Natural killer cell treated with Interleukin-12 subunit alpha and Interleukin-12 subunit beta and Interleukin-15 and Interleukin-18, amount 100 ng/mL, for 72 hours (primary cell): ENCODE results near the gene KDM7A. TPM values are rescaled to one million over a fixed set of nuclear protein-coding genes. Genes with fewer than 3 reads are reported as not detected.

ENCODE experiments used
- ATAC-seq, 2 donors: fragments of 150-1000 bp; cut with Tn5 transposase in 1 of 2; sonication (Bioruptor Pico), chemical (Tn5 transposase) in 1 of 2; 2 replicates each; pipeline ENCODE4 v1.10.0; 2021
- DNase-seq: peaks from one replicate; pipeline ENCODE4 v3.0.0; 2022; ENCODE audit warnings: low spot score
- H3K27ac Mint-ChIP-seq, 2 donors: 1 replicate in 1 of 2; 2 replicates in 1 of 2; pipeline ENCODE4 v1.8.0; 2022; ENCODE audit warnings: mixed read lengths in 2 of 2, mild to moderate bottlenecking in 1 of 2, moderate library complexity in 1 of 2
- H3K27me3 Mint-ChIP-seq, 2 donors: 1 replicate in 1 of 2; 2 replicates in 1 of 2; pipeline ENCODE4 v1.8.0; 2022; ENCODE audit warnings: mixed read lengths in 2 of 2
- H3K36me3 Mint-ChIP-seq: one replicate; pipeline ENCODE4 v1.8.0; 2022; ENCODE audit warnings: mixed read lengths
- H3K4me1 Mint-ChIP-seq, 2 donors: 1 replicate in 1 of 2; 2 replicates in 1 of 2; pipeline ENCODE4 v1.8.0; 2022; ENCODE audit warnings: low read depth in 2 of 2, mixed read lengths in 2 of 2, mild to moderate bottlenecking in 1 of 2
- H3K4me3 Mint-ChIP-seq: one replicate; pipeline ENCODE4 v1.8.0; 2022; ENCODE audit warnings: mixed read lengths
- H3K9me3 Mint-ChIP-seq: 2 replicates; pipeline ENCODE4 v1.8.0; 2022; ENCODE audit warnings: mixed read lengths
- total RNA-seq, 2 donors: library from RNA; stranded (reverse); gene quantifications; one replicate each; pipeline ENCODE4 v1.2.3, GENCODE V29; 2022

Gene KDM7A
- total RNA-seq, 2 donors from 2014 or later: 12.6 to 14.5 TPM

DNA sequence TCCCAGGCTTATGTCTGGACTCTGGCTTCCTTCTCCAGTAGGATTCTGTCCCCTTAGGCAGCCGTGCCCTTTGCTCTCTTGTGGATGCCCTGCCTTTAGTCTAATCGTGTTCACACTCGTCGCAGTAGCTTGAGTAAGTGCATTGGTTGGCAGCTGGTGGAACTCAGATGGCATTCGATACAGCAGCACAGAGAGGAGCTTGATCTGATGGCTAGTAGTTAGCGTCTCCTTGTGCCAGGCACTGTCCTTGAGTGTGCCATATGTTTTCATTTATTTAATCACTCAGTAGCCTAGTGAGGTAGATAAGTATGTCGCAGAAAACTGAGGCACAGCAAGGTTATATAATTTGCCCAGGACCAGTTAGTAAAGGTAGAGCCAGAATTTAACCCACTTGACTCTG lies 95.9 kb downstream of the KDM7A start:
- no peak for DNase-seq
- H3K27me3 Mint-ChIP-seq: peaks cover 0 to 6% of the 10 kb centered on the region in 2 donors
- no peak for ATAC-seq
- H3K9me3 Mint-ChIP-seq: no peaks in the 10 kb centered on the region
- H3K4me1 Mint-ChIP-seq: peaks cover 24 to 25% of the 10 kb centered on the region in 2 donors
- no peaks in the 10 kb centered on the region for H3K36me3 Mint-ChIP-seq
- H3K4me3 Mint-ChIP-seq: no peak overlapping the region
- H3K27ac Mint-ChIP-seq: no peak overlapping the region

DNA sequence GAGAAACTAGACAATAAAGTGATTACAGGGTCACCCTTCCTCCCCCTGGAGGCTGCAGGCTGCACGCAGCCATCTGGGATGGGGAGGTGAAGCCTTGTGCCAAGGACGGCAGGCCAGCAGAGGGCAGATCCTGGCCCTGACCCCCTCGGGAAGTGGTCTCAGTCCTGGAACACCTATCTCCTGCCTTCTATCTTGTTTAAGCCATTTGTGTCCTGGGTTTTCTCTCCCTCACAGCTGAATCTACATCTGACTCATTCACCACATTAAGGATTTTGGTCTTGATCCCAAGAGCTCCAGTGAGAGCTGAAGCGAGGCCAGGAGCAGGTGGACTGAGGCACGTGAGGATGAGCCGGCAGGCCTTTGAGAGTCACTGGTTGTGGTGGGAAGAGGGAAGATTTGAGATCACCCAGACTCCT lies 97.7 kb downstream of the KDM7A start:
- Mint-ChIP-seq H3K27me3 (peaks cover 0 to 8% of the 10 kb centered on the region in 2 donors), H3K4me1 (peaks cover 13 to 15% of the 10 kb centered on the region in 2 donors), H3K27ac (no peak overlapping the region), H3K36me3 (no peaks in the 10 kb centered on the region), H3K4me3 (no peak overlapping the region), H3K9me3 (no peaks in the 10 kb centered on the region)
- DNase-seq (no peak), ATAC-seq (no peak)

GRCh38 chr7:140078392-140078791 lies 98.4 kb downstream of the KDM7A start:
- H3K27ac Mint-ChIP-seq: no peak overlapping the region

GRCh38 chr7:140074780-140075179 lies 102.0 kb downstream of the KDM7A start:
- H3K36me3 Mint-ChIP-seq: no peaks in the 10 kb centered on the region
- peaks cover 5 to 10% of the 10 kb centered on the region in 2 donors for H3K27me3 Mint-ChIP-seq
- ATAC-seq (no peak), DNase-seq (no peak)
- H3K4me3 Mint-ChIP-seq: no peak overlapping the region
- H3K27ac Mint-ChIP-seq: no peak overlapping the region
- H3K9me3 Mint-ChIP-seq: no peaks in the 10 kb centered on the region
- peaks cover 0 to 3% of the 10 kb centered on the region in 2 donors for H3K4me1 Mint-ChIP-seq

More at GRCh38 chr7:140078392-140078791, 98.4 kb downstream of the KDM7A start:
- no peaks in the 10 kb centered on the region for H3K9me3 Mint-ChIP-seq
- no peaks in the 10 kb centered on the region for H3K36me3 Mint-ChIP-seq
- no peak overlapping the region for H3K4me3 Mint-ChIP-seq
- ATAC-seq (no peak), DNase-seq (no peak)
- peaks cover 6 to 8% of the 10 kb centered on the region in 2 donors for H3K4me1 Mint-ChIP-seq
- peaks cover 3 to 11% of the 10 kb centered on the region in 2 donors for H3K27me3 Mint-ChIP-seq

DNA sequence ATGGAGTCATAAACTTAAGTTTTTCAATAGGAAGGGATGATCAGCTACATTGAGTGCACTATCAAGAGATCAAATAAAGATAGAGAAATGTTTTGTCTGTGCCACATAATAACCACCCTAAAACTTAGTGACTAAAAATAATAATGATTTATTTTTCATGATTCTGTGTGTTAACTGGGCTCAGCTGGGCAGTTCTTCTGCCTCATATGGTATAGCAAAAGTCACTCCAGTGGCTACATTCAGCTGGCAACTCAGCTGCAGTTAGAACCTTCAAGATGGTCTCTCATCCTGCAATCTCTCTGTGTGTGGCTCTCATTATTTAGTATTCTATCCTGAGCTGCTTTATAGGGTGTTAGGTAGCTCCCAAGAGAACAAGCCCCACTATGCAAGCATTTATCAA lies 106.2 kb downstream of the KDM7A start:
- no peak overlapping the region for H3K4me3 Mint-ChIP-seq
- H3K9me3 Mint-ChIP-seq: peaks cover 14% of the 10 kb centered on the region
- H3K27ac Mint-ChIP-seq: no peak overlapping the region
- ATAC-seq (no peak), DNase-seq (no peak)
- H3K4me1 Mint-ChIP-seq: no peaks in the 10 kb centered on the region
- peaks cover 5 to 8% of the 10 kb centered on the region in 2 donors for H3K27me3 Mint-ChIP-seq
- H3K36me3 Mint-ChIP-seq: peaks cover 29% of the 10 kb centered on the region

DNA sequence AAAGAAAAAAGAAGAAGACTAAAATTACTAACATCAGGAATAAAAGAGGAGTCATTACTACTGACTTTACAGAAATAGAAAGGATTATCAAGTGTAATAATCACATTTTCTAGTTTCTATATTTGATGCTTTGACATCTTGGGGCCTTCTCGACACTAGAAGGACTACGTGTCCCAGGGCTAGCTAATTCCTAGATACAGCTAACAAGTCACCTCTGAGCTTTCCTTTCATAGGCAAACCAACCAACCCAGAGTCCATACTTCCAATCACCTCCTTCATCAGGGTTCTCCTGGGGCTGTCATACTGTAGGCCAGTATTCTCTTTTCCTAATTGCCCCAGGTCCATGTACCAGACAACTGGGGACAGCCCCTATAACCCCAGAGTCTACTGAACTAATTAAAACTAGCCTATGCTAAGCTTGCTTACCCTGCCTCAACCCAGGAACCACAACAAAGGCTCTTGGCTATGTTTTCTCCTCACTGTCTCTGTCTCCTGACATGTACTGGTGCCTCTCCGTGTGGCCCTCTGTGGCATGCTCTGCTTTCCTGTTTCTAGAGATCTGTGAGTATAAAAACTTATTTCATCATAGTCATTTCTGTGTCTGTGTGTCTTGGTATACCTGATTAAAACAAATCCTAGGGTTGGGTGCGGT lies 107.4 kb downstream of the KDM7A start:
- H3K4me1 Mint-ChIP-seq: no peaks in the 10 kb centered on the region
- no peak overlapping the region for H3K27ac Mint-ChIP-seq
- peaks cover 14% of the 10 kb centered on the region for H3K9me3 Mint-ChIP-seq
- H3K27me3 Mint-ChIP-seq: peaks cover 5 to 8% of the 10 kb centered on the region in 2 donors
- DNase-seq (no peak), ATAC-seq (no peak)
- no peak overlapping the region for H3K4me3 Mint-ChIP-seq
- peaks cover 30% of the 10 kb centered on the region for H3K36me3 Mint-ChIP-seq

GRCh38 chr7:140068033-140068432 lies 108.8 kb downstream of the KDM7A start:
- Mint-ChIP-seq H3K27me3 (peaks cover 0 to 3% of the 10 kb centered on the region in 2 donors), H3K27ac (no peak overlapping the region), H3K9me3 (peaks cover 14% of the 10 kb centered on the region), H3K4me3 (no peak overlapping the region), H3K36me3 (peaks cover 30% of the 10 kb centered on the region), H3K4me1 (peaks cover 5 to 6% of the 10 kb centered on the region in 2 donors)
- ATAC-seq (no peak), DNase-seq (no peak)

DNA sequence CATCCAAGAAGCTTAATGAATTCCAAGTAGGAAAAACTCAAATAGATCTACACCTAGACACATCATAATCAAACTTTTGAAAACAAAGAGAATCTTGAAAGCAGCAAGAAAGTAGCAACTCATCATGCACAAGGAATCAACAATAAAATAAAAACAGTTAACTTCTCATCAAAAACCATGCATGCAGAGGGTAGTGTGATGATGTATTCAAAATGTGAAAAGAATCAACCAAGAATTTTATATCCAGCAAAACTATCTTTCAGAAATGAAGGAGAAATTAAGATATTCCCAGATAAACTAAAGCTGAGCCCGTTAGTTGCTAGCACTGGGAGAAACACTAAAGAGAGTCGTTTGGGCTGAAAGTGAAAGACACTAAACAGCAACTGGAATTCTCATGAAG lies 109.7 kb downstream of the KDM7A start:
- no peaks in the 10 kb centered on the region for H3K27me3 Mint-ChIP-seq
- peaks cover 5 to 6% of the 10 kb centered on the region in 2 donors for H3K4me1 Mint-ChIP-seq
- H3K36me3 Mint-ChIP-seq: peaks cover 30% of the 10 kb centered on the region
- peaks cover 14% of the 10 kb centered on the region for H3K9me3 Mint-ChIP-seq
- H3K27ac Mint-ChIP-seq: no peak overlapping the region
- no peak overlapping the region for H3K4me3 Mint-ChIP-seq
- ATAC-seq: no peak
- no peak for DNase-seq

GRCh38 chr7:140062528-140063299 lies 114.1 kb downstream of the KDM7A start, which contains the start of gene PARP12:
TSS of gene PARP12 (minus strand) at chr7:140062951. CDS start at chr7:140062847, 104 bp downstream.
- peak within 1 kb of the TSS; percentile 66 for H3K4me3 Mint-ChIP-seq
- no peaks in the 10 kb centered on the region for H3K27me3 Mint-ChIP-seq
- H3K4me1 Mint-ChIP-seq: peaks cover 31 to 36% of the 10 kb centered on the region in 2 donors
- ATAC-seq: peak; percentile 97 to 98
- H3K36me3 Mint-ChIP-seq: peaks cover 23% of the 10 kb centered on the region
- peak within 1 kb of the TSS; percentile 69 to 83 for H3K27ac Mint-ChIP-seq
- H3K9me3 Mint-ChIP-seq: peaks cover 11% of the 10 kb centered on the region
- DNase-seq: peak; percentile 96

GRCh38 chr7:140062118-140062527 lies 114.7 kb downstream of the KDM7A start:
- Mint-ChIP-seq H3K9me3 (peaks cover 8% of the 10 kb centered on the region), H3K27ac (peak overlapping the region; percentile 36 to 64), H3K4me3 (peak overlapping the region; percentile 66), H3K36me3 (peaks cover 17% of the 10 kb centered on the region), H3K27me3 (no peaks in the 10 kb centered on the region), H3K4me1 (peaks cover 31 to 36% of the 10 kb centered on the region in 2 donors)
- DNase-seq (no peak), ATAC-seq (peak; percentile 33 to 51)

DNA sequence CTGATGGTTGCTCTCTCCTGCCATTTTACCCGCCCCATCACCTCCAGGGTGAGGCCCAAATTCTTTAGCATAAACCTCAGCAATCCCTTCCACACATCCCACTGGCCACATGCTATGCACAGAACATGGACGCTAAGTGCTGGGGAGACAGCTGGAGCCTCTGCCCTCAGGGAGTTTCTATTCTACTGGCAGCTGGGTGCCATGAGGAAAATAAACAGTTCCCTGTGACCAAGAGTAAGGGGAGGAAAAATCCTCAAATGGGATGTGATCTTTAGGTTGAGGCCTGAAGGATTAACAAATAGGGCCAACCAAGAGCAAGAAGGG lies 115.2 kb downstream of the KDM7A start:
- Mint-ChIP-seq H3K4me3 (peak overlapping the region; percentile 66), H3K27me3 (no peaks in the 10 kb centered on the region), H3K4me1 (peaks cover 35 to 36% of the 10 kb centered on the region in 2 donors), H3K27ac (peak overlapping the region; percentile 36 to 64), H3K9me3 (peaks cover 4% of the 10 kb centered on the region), H3K36me3 (peaks cover 12% of the 10 kb centered on the region)
- DNase-seq (no peak), ATAC-seq (no peak)

DNA sequence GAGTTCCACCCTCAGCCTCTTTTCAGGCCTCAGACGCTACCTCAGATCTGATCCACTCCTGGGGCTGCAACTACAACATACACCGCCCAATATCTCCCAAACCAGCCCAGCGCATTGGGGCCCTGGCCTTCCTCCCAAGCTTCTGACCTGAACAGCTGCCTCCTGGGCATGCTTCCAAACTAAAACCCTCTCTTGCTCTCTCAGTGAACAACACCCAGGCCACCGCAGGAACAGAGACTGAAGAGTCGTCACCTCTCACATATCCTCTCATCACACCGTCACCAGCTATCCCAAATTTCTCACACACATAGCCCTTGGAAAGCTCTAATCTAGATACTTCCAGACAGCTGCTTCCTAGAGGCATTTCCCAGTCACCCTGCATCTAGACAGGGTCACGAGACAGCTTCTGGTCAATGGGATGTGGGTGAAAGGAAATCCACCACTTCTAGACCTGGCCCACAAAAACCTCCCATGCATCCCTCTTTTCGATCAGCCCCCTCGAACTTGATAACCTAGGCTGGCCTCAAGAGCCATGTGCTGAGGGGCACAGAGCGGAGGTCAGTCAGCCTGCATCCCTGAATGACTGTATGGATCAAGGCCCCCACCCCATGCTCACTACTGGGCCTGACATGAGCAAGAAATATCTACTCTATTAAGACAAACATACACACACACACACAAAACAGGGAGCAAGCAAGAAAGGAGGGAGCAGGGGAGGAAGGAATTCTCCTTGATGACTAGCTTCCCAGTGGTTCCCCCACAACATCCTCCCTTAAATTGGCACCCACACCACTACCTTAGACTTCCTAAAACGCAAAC lies 115.8 kb downstream of the KDM7A start:
- ATAC-seq (no peak), DNase-seq (no peak)
- Mint-ChIP-seq H3K9me3 (no peaks in the 10 kb centered on the region), H3K27me3 (no peaks in the 10 kb centered on the region), H3K4me3 (peak overlapping the region; percentile 66), H3K4me1 (peaks cover 36 to 39% of the 10 kb centered on the region in 2 donors), H3K36me3 (peaks cover 6% of the 10 kb centered on the region), H3K27ac (peak overlapping the region; percentile 36 to 64)

DNA sequence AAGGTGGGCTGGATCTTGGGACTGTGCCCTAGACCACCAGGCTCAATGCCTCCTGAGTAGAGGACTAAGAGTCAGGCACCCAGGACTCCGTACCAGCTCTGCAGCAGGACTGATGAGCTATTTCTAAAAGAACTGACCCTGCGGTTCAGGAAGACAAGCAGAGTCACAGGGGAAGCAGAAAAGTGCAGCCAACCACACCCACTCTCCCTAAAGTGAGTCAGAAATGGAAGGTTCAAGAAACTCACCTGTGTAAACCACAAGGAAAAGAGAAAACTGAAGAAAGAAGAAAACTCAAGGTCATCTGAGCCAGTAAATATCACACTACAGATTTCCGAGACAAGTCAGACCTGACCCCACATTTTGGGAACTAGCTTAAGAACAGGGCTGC lies 116.5 kb downstream of the KDM7A start:
- H3K4me1 Mint-ChIP-seq: peaks cover 41 to 42% of the 10 kb centered on the region in 2 donors
- peak overlapping the region; percentile 36 to 64 for H3K27ac Mint-ChIP-seq
- ATAC-seq (no peak), DNase-seq (no peak)
- no peaks in the 10 kb centered on the region for H3K9me3 Mint-ChIP-seq
- H3K36me3 Mint-ChIP-seq: no peaks in the 10 kb centered on the region
- no peaks in the 10 kb centered on the region for H3K27me3 Mint-ChIP-seq
- H3K4me3 Mint-ChIP-seq: peak overlapping the region; percentile 66
